ENCODE measurements around the gene PRR35.

Gene PRR35

DNA sequence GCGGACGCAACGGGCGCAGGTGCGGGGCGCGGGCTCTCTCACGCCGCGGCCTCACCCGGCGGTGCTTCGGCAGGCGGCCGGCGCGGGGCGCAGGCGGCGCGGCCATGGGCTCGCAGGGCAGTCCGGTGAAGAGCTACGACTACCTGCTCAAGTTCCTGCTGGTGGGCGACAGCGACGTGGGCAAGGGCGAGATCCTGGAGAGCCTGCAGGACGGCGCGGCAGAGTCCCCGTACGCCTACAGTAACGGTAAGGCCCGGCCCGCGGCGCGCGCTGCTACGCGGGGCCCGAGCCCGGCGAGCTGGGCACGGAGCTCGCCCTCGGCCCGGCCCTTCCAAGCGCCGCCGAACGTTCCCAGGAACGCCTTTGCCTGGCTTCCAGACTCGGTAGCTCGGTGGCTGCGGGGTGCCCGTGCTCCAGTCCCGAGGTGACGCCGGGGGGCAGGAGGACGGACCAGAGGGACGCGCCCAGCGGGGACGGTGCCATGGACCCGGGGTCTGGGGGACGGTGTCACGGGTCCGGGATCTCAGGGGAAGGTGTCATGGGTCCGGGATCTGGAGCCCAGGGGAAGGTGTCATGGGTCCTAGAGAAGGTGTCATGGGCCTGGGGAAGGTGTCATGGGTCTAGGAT, 30.1 kb downstream of the PRR35 start:
- Histone ChIP-seq H3K27me3 (ENCODE audit: control insufficient read depth, insufficient read depth, low read length) (no peaks in the 10 kb centered on the region), H3K9ac (peak overlapping the region; percentile 40), H3K4me1 (peaks cover 33% of the 10 kb centered on the region), H3K4me3 (ENCODE audit: low read depth, low read length) (peak overlapping the region; percentile 61), H3K9me3 (ENCODE audit: control insufficient read depth, low read length) (no peaks in the 10 kb centered on the region), H3K36me3 (ENCODE audit: control insufficient read depth, insufficient read depth, low read length) (no peaks in the 10 kb centered on the region), H3K79me2 (peaks cover 16% of the 10 kb centered on the region), H3K27ac (peak overlapping the region; percentile 54), H2AFZ (peak overlapping the region; percentile 78), H3K4me2 (ENCODE audit: low read length) (peak overlapping the region; percentile 79)
- TF ChIP-seq, protein P1, sequence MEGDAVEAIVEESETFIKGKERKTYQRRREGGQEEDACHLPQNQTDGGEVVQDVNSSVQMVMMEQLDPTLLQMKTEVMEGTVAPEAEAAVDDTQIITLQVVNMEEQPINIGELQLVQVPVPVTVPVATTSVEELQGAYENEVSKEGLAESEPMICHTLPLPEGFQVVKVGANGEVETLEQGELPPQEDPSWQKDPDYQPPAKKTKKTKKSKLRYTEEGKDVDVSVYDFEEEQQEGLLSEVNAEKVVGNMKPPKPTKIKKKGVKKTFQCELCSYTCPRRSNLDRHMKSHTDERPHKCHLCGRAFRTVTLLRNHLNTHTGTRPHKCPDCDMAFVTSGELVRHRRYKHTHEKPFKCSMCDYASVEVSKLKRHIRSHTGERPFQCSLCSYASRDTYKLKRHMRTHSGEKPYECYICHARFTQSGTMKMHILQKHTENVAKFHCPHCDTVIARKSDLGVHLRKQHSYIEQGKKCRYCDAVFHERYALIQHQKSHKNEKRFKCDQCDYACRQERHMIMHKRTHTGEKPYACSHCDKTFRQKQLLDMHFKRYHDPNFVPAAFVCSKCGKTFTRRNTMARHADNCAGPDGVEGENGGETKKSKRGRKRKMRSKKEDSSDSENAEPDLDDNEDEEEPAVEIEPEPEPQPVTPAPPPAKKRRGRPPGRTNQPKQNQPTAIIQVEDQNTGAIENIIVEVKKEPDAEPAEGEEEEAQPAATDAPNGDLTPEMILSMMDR (IDR thresholded peaks at IDR 0.05): no peak

DNA sequence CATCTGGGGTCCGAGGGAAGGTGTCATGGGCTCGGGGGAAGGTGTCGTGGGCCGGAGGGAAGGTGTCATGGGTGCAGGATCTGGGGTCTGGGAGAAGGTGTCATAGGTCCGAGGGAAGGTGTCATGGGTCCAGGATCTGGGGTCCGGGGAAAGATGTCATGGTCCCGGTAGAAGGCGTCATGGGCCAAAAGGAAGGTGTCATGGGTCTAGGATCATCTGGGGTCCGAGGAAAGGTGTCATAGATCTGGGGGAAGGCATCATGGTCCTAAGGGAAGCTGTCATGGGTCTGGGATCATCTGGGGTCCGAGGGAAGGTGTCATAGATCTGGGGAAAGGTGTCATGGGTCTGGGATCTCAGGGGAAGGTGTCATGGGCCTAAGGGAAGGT, 30.6 kb downstream of the PRR35 start:
- Histone ChIP-seq H3K4me1 (peaks cover 28% of the 10 kb centered on the region), H3K27ac (no peak overlapping the region)

DNA sequence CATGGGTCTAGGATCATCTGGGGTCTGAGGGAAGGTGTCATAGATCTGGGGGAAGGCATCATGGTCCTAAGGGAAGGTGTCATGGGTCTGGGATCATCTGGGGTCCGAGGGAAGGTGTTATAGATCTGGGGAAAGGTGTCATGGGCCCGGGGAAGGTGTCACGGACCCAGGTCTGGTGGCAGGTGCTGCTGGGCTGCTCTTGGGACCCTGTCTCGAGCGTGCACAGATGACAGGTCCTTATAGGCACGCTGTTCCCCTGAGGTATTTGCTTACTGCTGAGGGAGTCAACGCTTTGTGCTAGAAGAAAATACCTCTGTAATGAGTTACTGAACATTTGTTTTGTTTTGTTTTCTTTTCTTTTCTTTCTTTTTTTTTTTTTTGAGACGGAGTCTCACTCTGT, 31.0 kb downstream of the PRR35 start:
- Histone ChIP-seq H3K36me3 (ENCODE audit: control insufficient read depth, insufficient read depth, low read length) (no peaks in the 10 kb centered on the region), H3K9me3 (ENCODE audit: control insufficient read depth, low read length) (no peaks in the 10 kb centered on the region), H3K4me1 (peaks cover 24% of the 10 kb centered on the region), H2AFZ (no peak overlapping the region), H3K4me3 (ENCODE audit: low read depth, low read length) (peak overlapping the region; percentile 61), H3K9ac (no peak overlapping the region), H3K4me2 (ENCODE audit: low read length) (peak overlapping the region; percentile 79), H3K27ac (no peak overlapping the region), H3K27me3 (ENCODE audit: control insufficient read depth, insufficient read depth, low read length) (no peaks in the 10 kb centered on the region), H3K79me2 (peaks cover 23% of the 10 kb centered on the region)
- TF ChIP-seq, protein P1 (IDR thresholded peaks at IDR 0.05): no peak

More for the DNA sequence above, 30.6 kb downstream of the PRR35 start:
- H3K27me3 ChIP-seq (ENCODE audit: control insufficient read depth, insufficient read depth, low read length): no peaks in the 10 kb centered on the region
- no peaks in the 10 kb centered on the region for H3K36me3 ChIP-seq (ENCODE audit: control insufficient read depth, insufficient read depth, low read length)
- H3K4me3 ChIP-seq (ENCODE audit: low read depth, low read length): peak overlapping the region; percentile 61
- H3K79me2 ChIP-seq: peaks cover 18% of the 10 kb centered on the region
- no peaks in the 10 kb centered on the region for H3K9me3 ChIP-seq (ENCODE audit: control insufficient read depth, low read length)
- H2AFZ ChIP-seq: no peak overlapping the region
- H3K9ac ChIP-seq: no peak overlapping the region
- TF ChIP-seq, protein P1 (IDR thresholded peaks at IDR 0.05): no peak
- peak overlapping the region; percentile 79 for H3K4me2 ChIP-seq (ENCODE audit: low read length)

DNA sequence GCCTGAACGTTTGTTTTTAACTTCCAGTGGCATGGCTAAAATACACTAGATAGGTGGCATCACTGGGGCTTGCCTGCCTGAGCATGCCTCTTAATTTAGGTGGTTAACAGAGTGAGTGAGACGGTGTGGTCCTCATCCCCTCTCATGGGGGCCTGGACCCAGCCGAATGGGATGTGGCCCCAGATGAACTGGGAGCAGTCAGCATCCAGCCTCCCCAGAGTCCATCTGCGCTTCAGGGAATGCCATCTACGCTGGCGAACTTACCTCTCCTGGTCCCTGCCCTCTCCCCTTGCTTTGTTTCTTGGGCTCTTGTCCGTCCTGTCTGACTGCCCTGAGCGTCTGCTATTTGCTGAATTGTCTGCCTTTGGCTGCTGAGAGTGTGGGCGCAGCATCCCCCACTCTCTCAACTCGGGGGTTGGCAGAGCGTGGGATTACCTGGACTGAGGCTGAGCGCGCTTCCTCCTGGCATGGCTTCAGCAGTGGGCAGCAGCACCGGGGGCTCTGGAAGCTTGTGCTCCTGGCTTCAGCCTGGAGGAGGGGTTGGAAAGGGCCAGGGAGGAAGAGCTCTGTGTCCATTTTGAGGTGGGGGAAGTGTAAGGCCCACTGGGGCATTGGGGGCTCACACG, 31.8 kb downstream of the PRR35 start:
- Histone ChIP-seq H3K36me3 (ENCODE audit: control insufficient read depth, insufficient read depth, low read length) (no peaks in the 10 kb centered on the region), H3K27ac (no peak overlapping the region), H3K4me2 (ENCODE audit: low read length) (peak overlapping the region; percentile 58), H2AFZ (no peak overlapping the region), H3K9me3 (ENCODE audit: control insufficient read depth, low read length) (no peaks in the 10 kb centered on the region), H3K27me3 (ENCODE audit: control insufficient read depth, insufficient read depth, low read length) (no peaks in the 10 kb centered on the region), H3K9ac (no peak overlapping the region), H3K4me1 (peaks cover 20% of the 10 kb centered on the region), H3K4me3 (ENCODE audit: low read depth, low read length) (peak overlapping the region; percentile 7), H3K79me2 (peaks cover 30% of the 10 kb centered on the region)
- TF ChIP-seq, protein P1 (IDR thresholded peaks at IDR 0.05): no peak
